Ovary (tissue), 3 donors: ENCODE data around the gene MEG3.

ENCODE experiments used
- EP300 ChIP-seq: sonication (generic); formaldehyde crosslinking; IDR thresholded peaks from one replicate; pipeline ENCODE4 v1.6.1; 2017; ENCODE audit warnings: antibody characterized with exemption
- POLR2A ChIP-seq: fragments of 450-650 bp; IDR thresholded peaks from one replicate; pipeline ENCODE4 v1.6.1; 2017; ENCODE audit warnings: antibody characterized with exemption, mild to moderate bottlenecking, moderate library complexity
- TF ChIP-seq, protein P1 (sequence below), 3 donors: fragments of 450-650 bp in 2 of 3; fragments of 200-600 bp in 1 of 3; IDR thresholded peaks; one replicate each; pipeline versions ENCODE4 v1.5.1 to v1.8.0; 2016 to 2022; ENCODE audit warnings: antibody characterized with exemption in 3 of 3, mild to moderate bottlenecking in 1 of 3
- donor health status: DM: no; HTN: no; CAD: no.

DNA sequence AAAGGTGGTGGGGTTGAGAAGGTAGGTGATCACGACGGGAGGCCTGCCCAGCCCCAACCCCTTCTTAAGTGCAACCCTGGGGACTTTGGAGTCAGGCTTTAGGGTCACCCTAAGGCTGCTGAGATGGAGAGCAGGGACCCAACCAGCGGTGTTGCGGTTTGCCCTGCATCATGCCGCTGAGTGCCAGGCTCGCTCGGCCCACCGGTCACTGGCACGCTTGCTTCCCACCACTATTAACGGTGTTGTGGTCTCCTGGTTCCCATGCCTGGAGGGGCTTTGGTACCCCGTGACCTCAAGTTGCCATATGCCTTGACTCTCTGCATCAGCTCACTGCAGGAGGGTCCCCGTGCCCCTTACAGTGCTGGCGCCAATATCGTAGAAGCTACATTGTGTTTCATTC, 18.4 kb upstream of the MEG3 start:
- no peak for TF ChIP-seq EP300
- TF ChIP-seq, protein P1, sequence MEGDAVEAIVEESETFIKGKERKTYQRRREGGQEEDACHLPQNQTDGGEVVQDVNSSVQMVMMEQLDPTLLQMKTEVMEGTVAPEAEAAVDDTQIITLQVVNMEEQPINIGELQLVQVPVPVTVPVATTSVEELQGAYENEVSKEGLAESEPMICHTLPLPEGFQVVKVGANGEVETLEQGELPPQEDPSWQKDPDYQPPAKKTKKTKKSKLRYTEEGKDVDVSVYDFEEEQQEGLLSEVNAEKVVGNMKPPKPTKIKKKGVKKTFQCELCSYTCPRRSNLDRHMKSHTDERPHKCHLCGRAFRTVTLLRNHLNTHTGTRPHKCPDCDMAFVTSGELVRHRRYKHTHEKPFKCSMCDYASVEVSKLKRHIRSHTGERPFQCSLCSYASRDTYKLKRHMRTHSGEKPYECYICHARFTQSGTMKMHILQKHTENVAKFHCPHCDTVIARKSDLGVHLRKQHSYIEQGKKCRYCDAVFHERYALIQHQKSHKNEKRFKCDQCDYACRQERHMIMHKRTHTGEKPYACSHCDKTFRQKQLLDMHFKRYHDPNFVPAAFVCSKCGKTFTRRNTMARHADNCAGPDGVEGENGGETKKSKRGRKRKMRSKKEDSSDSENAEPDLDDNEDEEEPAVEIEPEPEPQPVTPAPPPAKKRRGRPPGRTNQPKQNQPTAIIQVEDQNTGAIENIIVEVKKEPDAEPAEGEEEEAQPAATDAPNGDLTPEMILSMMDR (IDR thresholded peaks at IDR 0.05), result no peak
- TF ChIP-seq POLR2A, result no peak
